Keratinocyte (primary cell): ENCODE measurements around the gene LPAR3. TPM values are rescaled to one million over a fixed set of nuclear protein-coding genes. Genes with fewer than 3 reads are reported as not detected.

Experiments
- DNase-seq: peaks from one replicate; pipeline ENCODE4 v3.0.0-alpha.2; 2011; ENCODE audit warnings: low read depth, missing footprints, low spot score
- FAIRE-seq: peaks from 2 replicates; lab custom pipeline; 2011; peaks lifted over from hg19 to GRCh38; lab: Jason Lieb, UNC
- H2AFZ ChIP-seq: 2 replicates; pipeline ENCODE4 v1.6.0; 2012; ENCODE audit warnings: low read length, control low read depth, inconsistent platforms; ENCODE audit not compliant: control insufficient read depth
- H3K27ac ChIP-seq: 2 replicates; pipeline ENCODE4 v1.5.1; 2011; ENCODE audit warnings: low read length; ENCODE audit not compliant: control insufficient read depth, insufficient read depth
- H3K27me3 ChIP-seq: 3 replicates; pipeline ENCODE4 v1.6.0; 2011; ENCODE audit warnings: low read length; ENCODE audit not compliant: control insufficient read depth, insufficient read depth; ENCODE audit errors: extremely low read depth
- H3K36me3 ChIP-seq, 2 experiments: 2 replicates in 1 of 2; 3 replicates in 1 of 2; pipeline ENCODE4 v1.5.1; 2011; ENCODE audit warnings: low read length in 2 of 2, mild to moderate bottlenecking in 1 of 2; ENCODE audit not compliant: control insufficient read depth in 2 of 2, insufficient read depth in 2 of 2; ENCODE audit errors: extremely low read depth in 1 of 2
- H3K4me1 ChIP-seq: 3 replicates; pipeline ENCODE4 v1.5.1; 2011; ENCODE audit warnings: low read length; ENCODE audit not compliant: control insufficient read depth, insufficient read depth; ENCODE audit errors: extremely low read depth
- H3K4me2 ChIP-seq: 3 replicates; pipeline ENCODE4 v1.6.0; 2011; ENCODE audit warnings: low read depth, low read length; ENCODE audit not compliant: control insufficient read depth, insufficient read depth; ENCODE audit errors: extremely low read depth
- H3K4me3 ChIP-seq, 3 experiments: fragments of 200-600 bp in 1 of 3; sonication (generic) in 1 of 3; 2 replicates in 2 of 3; 3 replicates in 1 of 3; pipeline ENCODE4 v1.5.1; 2011 to 2016; ENCODE audit warnings: low read length in 3 of 3, mild to moderate bottlenecking in 3 of 3, control low read depth in 2 of 3, inconsistent platforms in 1 of 3, low read depth in 1 of 3, mixed read lengths in 1 of 3, mixed run types in 1 of 3, moderate library complexity in 1 of 3; ENCODE audit not compliant: control insufficient read depth in 2 of 3, insufficient read depth in 2 of 3; ENCODE audit errors: extremely low read depth in 1 of 3
- H3K79me2 ChIP-seq: 2 replicates; pipeline ENCODE4 v1.6.0; 2012; ENCODE audit warnings: low read length; ENCODE audit not compliant: control insufficient read depth, insufficient read depth
- H3K9ac ChIP-seq: 3 replicates; pipeline ENCODE4 v1.6.0; 2011; ENCODE audit warnings: low read length; ENCODE audit not compliant: control insufficient read depth, insufficient read depth; ENCODE audit errors: extremely low read depth
- H3K9me1 ChIP-seq: 3 replicates; pipeline ENCODE4 v1.6.0; 2011; ENCODE audit warnings: low read length; ENCODE audit not compliant: control insufficient read depth, insufficient read depth; ENCODE audit errors: extremely low read depth
- H3K9me3 ChIP-seq: 2 replicates; pipeline ENCODE4 v1.5.1; 2012; ENCODE audit warnings: low read depth, low read length; ENCODE audit not compliant: control insufficient read depth
- H4K20me1 ChIP-seq: 3 replicates; pipeline ENCODE4 v1.6.0; 2011; ENCODE audit warnings: low read length; ENCODE audit not compliant: control insufficient read depth, insufficient read depth; ENCODE audit errors: extremely low read depth
- CTCF ChIP-seq, 3 experiments: IDR thresholded peaks in 1 of 3; conservative IDR thresholded peaks in 1 of 3; optimal IDR thresholded peaks in 1 of 3; 2 replicates in 2 of 3; 3 replicates in 1 of 3; pipeline versions ENCODE3 to v1.5.1; 2011; ENCODE audit warnings: low read length in 3 of 3, mild to moderate bottlenecking in 3 of 3, moderate library complexity in 2 of 3, control low read depth in 1 of 3, inconsistent platforms in 1 of 3; ENCODE audit not compliant: insufficient read depth in 2 of 3; ENCODE audit errors: extremely low read depth in 1 of 3
- EZH2 ChIP-seq: IDR thresholded peaks from one replicate; pipeline ENCODE4 v1.6.1; 2012; ENCODE audit warnings: inconsistent platforms, mild to moderate bottlenecking, low read length, moderate library complexity
- dilution Hi-C: fragments of 300-500 bp; cut with MboI; formaldehyde crosslinking; loops from one replicate; pipeline ENCODE4 v1.7.0; 2020; ENCODE audit warnings: low sequenced_read_pairs; ENCODE audit not compliant: extremely low pct_ligation_motif_present
- polyA plus RNA-seq, 5 experiments: library from polyadenylated mRNA; depleted of rRNA in 3 of 5; stranded (reverse) in 3 of 5; stranded (forward) in 1 of 5; unstranded in 1 of 5; fragments of >200 nt; gene quantifications; 1 replicate in 1 of 5; 2 replicates in 3 of 5; 3 replicates in 1 of 5; pipeline versions ENCODE4 v1.2.1 to v1.2.3, GENCODE V29; 2011 to 2012; ENCODE audit warnings: missing spikeins in 2 of 5, low read depth in 1 of 5, low replicate concordance in 1 of 5

Gene LPAR3
- polyA plus RNA-seq, 1 donor (not counting 4 experiments of a cell fraction or from before 2014, with no cell fraction given) = 42.1 TPM

GRCh38 chr1:84823991-84824390 is 69.0 kb downstream of the LPAR3 start:
- H3K4me3 ChIP-seq = no peak overlapping the region
- TF ChIP-seq CTCF (optimal IDR thresholded peaks at IDR 0.05 in 1 of 3, IDR thresholded peaks at IDR 0.05 in 1 of 3, conservative IDR thresholded peaks at IDR 0.05 in 1 of 3; ENCODE audit: extremely low read depth in 1 of 3, insufficient read depth in 2 of 3, low read length in 3 of 3) (no peak), EZH2 (no peak)
- peaks cover 31% of the 10 kb centered on the region for H3K79me2 ChIP-seq
- no peaks in the 10 kb centered on the region for H3K9me1 ChIP-seq
- H3K9ac ChIP-seq = no peak overlapping the region
- H3K27ac ChIP-seq = no peak overlapping the region
- H3K4me2 ChIP-seq = no peak overlapping the region
- no peaks in the 10 kb centered on the region for H3K27me3 ChIP-seq
- H3K36me3 ChIP-seq = peaks cover 0 to 6% of the 10 kb centered on the region in 2 experiments
- FAIRE-seq (peak; percentile 78), DNase-seq (no peak)
- no peaks in the 10 kb centered on the region for H3K9me3 ChIP-seq
- dilution Hi-C loops = no loop called here
- no peaks in the 10 kb centered on the region for H3K4me1 ChIP-seq
- no peaks in the 10 kb centered on the region for H4K20me1 ChIP-seq
- H2AFZ ChIP-seq = no peak overlapping the region

GRCh38 chr1:84823511-84823910 is 69.5 kb downstream of the LPAR3 start:
- no peak overlapping the region for H3K4me2 ChIP-seq
- no peak for TF ChIP-seq EZH2
- no peak for TF ChIP-seq CTCF (optimal IDR thresholded peaks at IDR 0.05 in 1 of 3, IDR thresholded peaks at IDR 0.05 in 1 of 3, conservative IDR thresholded peaks at IDR 0.05 in 1 of 3; ENCODE audit: extremely low read depth in 1 of 3, insufficient read depth in 2 of 3, low read length in 3 of 3)
- no peaks in the 10 kb centered on the region for H4K20me1 ChIP-seq
- H3K79me2 ChIP-seq = peaks cover 31% of the 10 kb centered on the region
- no peak for DNase-seq
- dilution Hi-C loops = no loop called here
- peaks cover 0 to 6% of the 10 kb centered on the region in 2 experiments for H3K36me3 ChIP-seq
- no peaks in the 10 kb centered on the region for H3K27me3 ChIP-seq
- no peak overlapping the region for H2AFZ ChIP-seq
- H3K4me1 ChIP-seq = no peaks in the 10 kb centered on the region
- no peak for FAIRE-seq
- no peak overlapping the region for H3K9ac ChIP-seq
- H3K4me3 ChIP-seq = no peak overlapping the region
- H3K9me3 ChIP-seq = no peaks in the 10 kb centered on the region
- H3K27ac ChIP-seq = no peak overlapping the region
- H3K9me1 ChIP-seq = no peaks in the 10 kb centered on the region
